ENCODE results near the gene RPL34. TPM values are rescaled to one million over a fixed set of nuclear protein-coding genes. Genes with fewer than 3 reads are reported as not detected.
"Not testable (repeated sequence)": the region's sequence is repeated elsewhere in the genome, so short reads cannot be mapped to it uniquely, and the experiment has no call there.

RPL34 gene
- total and polyA plus RNA-seq, 2 of the 8 experiments (the other 6 are each of a cell fraction or from before 2014, with no cell fraction given) = 1,430 to 2,987 TPM

- TF ChIP-seq EP300 (IDR thresholded peaks at IDR 0.05; ENCODE audit: borderline replicate concordance in 1 of 2, low read depth in 2 of 2, low read length in 2 of 2) = no peak
These were observed 27.7 kb upstream of the RPL34 start (continued) for GRCh38 chr4:108592674-108592986.

GRCh38 chr4:108594296-108594695, 26.1 kb upstream of the RPL34 start:
- H2AFZ ChIP-seq (ENCODE audit: low read length); H2AK5ac ChIP-seq (ENCODE audit: low read depth, low read length); H2BK15ac ChIP-seq (ENCODE audit: low read length); H3K4me3 ChIP-seq (ENCODE audit: extremely low read depth in 1 of 4, insufficient read depth in 2 of 4, low read depth in 3 of 4, low read length in 4 of 4); H4K5ac ChIP-seq (ENCODE audit: insufficient read length, low read depth, low read length); H4K20me1 ChIP-seq (replicated peaks in 1 of 2; ENCODE audit: control insufficient read depth in 1 of 2, insufficient read depth in 2 of 2, low read length in 2 of 2); FAIRE-seq; H3K27ac ChIP-seq (ENCODE audit: low read depth, low read length); H3K23me2 ChIP-seq (ENCODE audit: low read depth, low read length); H3K4me2 ChIP-seq (ENCODE audit: insufficient read depth in 1 of 2, low read depth in 2 of 2, low read length in 2 of 2); H3K9ac ChIP-seq (replicated peaks in 1 of 4; ENCODE audit: extremely low read depth in 1 of 4, low read depth in 3 of 4, low read length in 3 of 4); H3K4me1 ChIP-seq (replicated peaks in 1 of 4; ENCODE audit: control insufficient read depth in 3 of 4, insufficient read depth in 4 of 4, low read length in 3 of 4); H3K23ac ChIP-seq (ENCODE audit: insufficient read length); H4K8ac ChIP-seq (ENCODE audit: extremely low read depth, insufficient read depth, low read length); H4K91ac ChIP-seq (replicated peaks; ENCODE audit: insufficient read length, low read length); H3K36me3 ChIP-seq (ENCODE audit: control insufficient read depth in 2 of 4, insufficient read depth in 4 of 4, low read length in 3 of 4); H3K9me3 ChIP-seq (ENCODE audit: insufficient read depth in 2 of 2, low read depth in 1 of 2, low read length in 1 of 2); H3K27me3 ChIP-seq (replicated peaks in 1 of 4; ENCODE audit: control insufficient read depth in 3 of 4, extremely low read depth in 1 of 4, insufficient read depth in 3 of 4, low read length in 3 of 4); H3K79me1 ChIP-seq (ENCODE audit: low read depth, low read length); H2BK20ac ChIP-seq (ENCODE audit: low read length); H3K56ac ChIP-seq (replicated peaks; ENCODE audit: insufficient read length, low read depth, low read length); H2BK12ac ChIP-seq (ENCODE audit: low read depth, low read length); H3K18ac ChIP-seq (ENCODE audit: extremely low read depth, low read length); H3K79me2 ChIP-seq (ENCODE audit: control insufficient read depth in 1 of 2, insufficient read depth in 2 of 2, low read length in 2 of 2); H2BK5ac ChIP-seq (ENCODE audit: low read depth, low read length); H3K4ac ChIP-seq (replicated peaks; ENCODE audit: insufficient read length, low read depth, low read length); H3K14ac ChIP-seq (ENCODE audit: insufficient read length); DNase-seq (ENCODE audit: low read depth in 1 of 2, low spot score in 2 of 2); H2BK120ac ChIP-seq (replicated peaks; ENCODE audit: low read depth, low read length): not testable (repeated sequence)
- WGBS, 2 experiments (ENCODE audit: extremely low coverage in 1 of 2, insufficient coverage in 1 of 2, insufficient read length in 1 of 2, insufficient replicate concordance in 2 of 2, low coverage in 1 of 2, low lambda C conversion rate in 2 of 2, missing lambda C conversion rate in 1 of 2) = 92% methylated on average over 6 of the region's 21 CpGs; no CpG with 5 or more reads in 1 of the 2 experiments
- POLR2A ChIA-PET (ENCODE audit: partially characterized antibody) = interaction anchor here (1.5 to 2.5 kb wide), 2 partner anchors 26 to 29 kb away, joined by 3 to 16 read pairs; partner anchors contain the start of gene RPL34
- CTCF ChIA-PET (ENCODE audit: partially characterized antibody) = interaction anchor here (0.7 to 2.2 kb wide), 3 partner anchors 22 to 68 kb away, joined by 7 to 10 read pairs (median 8); no protein-coding TSS in a partner anchor

All from H1 (cell line).